ENCODE results near the gene GARIN6.
"Not testable (repeated sequence)": the region's sequence is repeated elsewhere in the genome, so short reads cannot be mapped to it uniquely, and the experiment has no call there.

GARIN6 gene

DNA sequence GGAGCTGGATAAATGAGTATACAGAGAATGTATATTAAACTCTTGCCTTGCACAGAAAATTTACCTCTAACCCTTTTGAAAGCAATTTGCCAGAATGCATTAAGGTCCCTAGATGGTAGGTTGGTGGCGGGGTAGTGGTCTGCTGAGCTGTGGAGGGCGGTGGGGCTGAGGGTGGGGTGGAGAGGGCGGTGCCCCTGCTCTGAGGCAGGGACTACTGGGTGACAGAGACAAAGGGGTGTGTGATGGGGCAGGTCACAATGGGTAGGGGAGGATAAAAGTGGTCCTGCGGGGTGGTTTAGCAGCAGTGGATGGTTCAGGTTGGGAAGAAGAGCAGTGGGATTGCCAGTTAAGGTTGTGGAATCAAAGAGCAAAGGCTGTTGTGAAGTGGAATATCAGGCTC lies at the start of gene GARIN6:
GARIN6 (plus strand) TSS at position 301 of the 400 bp plus-strand sequence. CDS start 422 bp downstream, outside the sequence.
- no peak within 1 kb of the TSS for H3K4me3 Mint-ChIP-seq
- H3K27ac Mint-ChIP-seq, result no peak within 1 kb of the TSS
- H3K36me3 Mint-ChIP-seq, result no peaks in the 10 kb centered on the region
- H3K9me3 Mint-ChIP-seq, result no peaks in the 10 kb centered on the region
- H3K4me1 Mint-ChIP-seq, result no peaks in the 10 kb centered on the region
- no peaks in the 10 kb centered on the region for H3K27me3 Mint-ChIP-seq

DNA sequence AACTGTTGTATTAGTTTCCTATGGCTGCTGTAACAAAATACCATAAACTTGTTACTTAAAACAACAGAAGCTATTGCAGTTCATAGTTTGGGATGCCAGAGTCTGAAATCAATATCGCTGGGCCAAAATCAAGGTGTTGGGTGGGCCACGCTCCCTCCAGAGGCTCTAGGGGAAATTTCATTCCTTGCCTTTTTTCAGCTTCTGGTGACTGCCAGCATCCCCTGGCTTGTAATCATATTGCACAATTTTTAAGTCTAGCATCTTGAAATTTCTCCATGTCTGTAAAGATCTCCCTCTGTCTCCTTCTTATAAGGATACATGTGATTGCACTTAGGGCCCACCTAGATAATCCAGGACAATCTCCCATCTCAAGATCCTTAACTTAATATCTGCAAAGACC lies 48.8 kb upstream of the GARIN6 start:
- Mint-ChIP-seq H3K36me3 (no peaks in the 10 kb centered on the region), H3K4me3 (no peak overlapping the region), H3K27me3 (no peaks in the 10 kb centered on the region), H3K27ac (no peak overlapping the region), H3K4me1 (no peaks in the 10 kb centered on the region), H3K9me3 (peaks cover 8% of the 10 kb centered on the region)

DNA sequence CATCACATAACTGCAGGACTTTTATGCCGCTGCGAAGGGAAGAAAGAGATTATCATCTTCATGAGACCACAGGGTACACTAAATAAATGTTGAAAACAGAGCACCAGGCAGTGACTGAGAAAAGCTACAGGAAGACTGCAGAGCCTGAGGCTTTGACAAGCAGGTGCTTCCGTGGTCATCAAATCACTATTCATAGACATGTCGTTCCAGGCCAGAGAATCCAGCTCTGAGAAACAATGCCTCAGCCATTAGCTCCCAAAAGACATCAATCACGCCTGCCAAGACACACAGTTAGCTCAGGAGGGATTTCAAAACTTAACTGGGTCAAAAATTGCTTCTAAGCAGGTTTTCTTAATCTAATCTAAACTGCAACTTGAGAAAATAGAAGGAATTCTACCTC lies 47.2 kb upstream of the GARIN6 start:
- Mint-ChIP-seq H3K27me3 (no peaks in the 10 kb centered on the region), H3K27ac (no peak overlapping the region), H3K9me3 (peaks cover 8% of the 10 kb centered on the region), H3K4me1 (no peaks in the 10 kb centered on the region), H3K36me3 (no peaks in the 10 kb centered on the region), H3K4me3 (no peak overlapping the region)

DNA sequence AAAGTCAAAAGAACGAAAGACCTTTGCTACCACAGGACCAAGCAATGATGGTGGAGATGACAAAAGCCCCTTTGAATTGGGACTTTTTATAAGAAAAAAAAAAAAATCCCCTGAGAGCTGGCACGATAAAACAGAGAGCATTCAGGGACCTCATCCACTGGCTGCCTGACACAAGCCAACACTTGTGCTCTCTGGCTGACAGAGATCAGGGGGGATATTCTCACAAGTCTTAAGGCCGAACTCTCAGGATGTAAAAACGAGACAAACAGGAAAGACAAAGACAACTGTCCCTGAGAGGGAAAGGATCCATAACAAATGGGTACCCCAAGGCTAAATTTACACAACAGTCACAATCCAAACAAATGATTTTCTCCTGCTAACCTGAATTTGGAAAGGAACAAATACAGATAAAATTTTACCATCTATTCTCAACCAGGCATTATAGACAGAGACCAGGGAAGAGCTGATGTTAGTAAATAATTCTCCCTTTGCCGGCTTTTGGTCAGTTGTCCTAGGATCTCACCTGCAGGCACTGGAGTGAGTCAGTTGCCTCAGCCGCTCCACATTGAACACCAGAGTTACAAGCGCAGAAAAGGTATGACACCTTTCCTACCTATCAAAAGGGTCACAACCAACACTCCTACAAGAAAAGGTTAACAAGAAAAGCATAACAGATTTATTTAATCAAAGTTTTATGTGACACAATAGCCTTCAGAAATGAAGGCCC lies 37.9 kb upstream of the GARIN6 start:
- H3K9me3 Mint-ChIP-seq, result no peaks in the 10 kb centered on the region
- no peaks in the 10 kb centered on the region for H3K4me1 Mint-ChIP-seq
- no peaks in the 10 kb centered on the region for H3K27me3 Mint-ChIP-seq
- H3K27ac Mint-ChIP-seq, result no peak overlapping the region
- H3K36me3 Mint-ChIP-seq, result no peaks in the 10 kb centered on the region
- no peak overlapping the region for H3K4me3 Mint-ChIP-seq

DNA sequence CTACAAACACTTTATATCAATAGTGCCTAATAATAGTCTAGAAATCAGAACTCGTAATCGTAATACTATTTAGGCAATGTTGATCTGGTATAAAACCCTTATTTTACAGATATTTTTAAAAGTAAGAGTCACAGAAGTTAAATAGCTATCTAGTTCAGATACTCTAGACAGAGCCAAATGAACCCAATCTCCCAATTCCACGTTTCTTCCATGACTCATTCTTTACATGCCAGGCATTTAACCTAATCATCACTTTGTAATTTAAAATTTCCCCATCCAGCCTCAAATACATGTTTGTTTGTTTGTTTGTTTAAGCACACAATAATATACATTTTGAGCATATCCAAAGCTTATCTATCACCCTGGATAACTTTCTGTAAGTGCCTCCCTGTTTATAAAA lies 36.4 kb upstream of the GARIN6 start:
- no peaks in the 10 kb centered on the region for H3K27me3 Mint-ChIP-seq
- H3K4me1 Mint-ChIP-seq, result no peaks in the 10 kb centered on the region

DNA sequence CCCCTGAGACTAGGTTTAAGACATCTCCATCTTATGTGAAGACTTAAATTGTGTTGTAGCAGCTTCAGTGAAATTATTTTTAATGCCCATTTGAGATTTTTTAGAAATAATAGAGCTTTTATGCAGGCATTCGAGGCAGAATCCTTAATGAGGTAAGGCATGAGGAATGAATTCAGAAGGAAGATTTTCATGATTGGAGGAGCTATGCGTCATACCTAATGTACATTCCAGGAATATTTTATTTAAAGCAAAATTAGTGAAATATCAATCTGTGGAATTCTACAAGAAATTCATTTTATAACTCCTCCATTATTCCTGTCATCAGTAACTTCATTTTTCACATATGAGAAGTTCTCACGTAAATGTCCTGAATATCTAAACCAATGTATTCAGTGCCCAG lies 36.0 kb upstream of the GARIN6 start:
- Mint-ChIP-seq H3K9me3 (no peaks in the 10 kb centered on the region), H3K4me3 (no peak overlapping the region), H3K36me3 (no peaks in the 10 kb centered on the region), H3K27me3 (no peaks in the 10 kb centered on the region), H3K4me1 (no peaks in the 10 kb centered on the region), H3K27ac (no peak overlapping the region)

More for the DNA sequence above, 36.4 kb upstream of the GARIN6 start:
- Mint-ChIP-seq H3K4me3 (no peak overlapping the region), H3K9me3 (no peaks in the 10 kb centered on the region), H3K36me3 (no peaks in the 10 kb centered on the region), H3K27ac (no peak overlapping the region)

DNA sequence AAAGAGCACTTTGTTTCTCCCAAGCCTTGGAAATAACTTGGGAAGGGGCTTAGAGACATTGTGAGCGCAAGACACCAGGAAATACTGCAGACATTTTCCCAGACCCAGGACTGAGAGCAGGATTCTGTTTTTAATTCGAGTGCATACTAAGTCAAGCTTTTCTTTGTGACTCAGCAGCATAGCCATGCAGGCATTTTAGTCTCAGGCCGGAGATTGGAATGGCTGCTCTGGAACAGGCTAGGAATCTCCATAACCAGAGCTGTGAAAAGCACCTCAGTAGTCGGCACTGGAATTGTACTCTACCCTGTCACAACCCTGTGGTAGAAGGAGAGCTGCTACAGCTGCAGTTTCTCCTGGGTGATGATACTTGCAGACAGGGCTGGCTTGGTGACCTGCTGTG lies 28.9 kb upstream of the GARIN6 start:
- no peaks in the 10 kb centered on the region for H3K27me3 Mint-ChIP-seq
- no peak overlapping the region for H3K4me3 Mint-ChIP-seq
- H3K27ac Mint-ChIP-seq, result no peak overlapping the region
- peaks cover 16% of the 10 kb centered on the region for H3K9me3 Mint-ChIP-seq
- no peaks in the 10 kb centered on the region for H3K36me3 Mint-ChIP-seq
- H3K4me1 Mint-ChIP-seq, result no peaks in the 10 kb centered on the region

DNA sequence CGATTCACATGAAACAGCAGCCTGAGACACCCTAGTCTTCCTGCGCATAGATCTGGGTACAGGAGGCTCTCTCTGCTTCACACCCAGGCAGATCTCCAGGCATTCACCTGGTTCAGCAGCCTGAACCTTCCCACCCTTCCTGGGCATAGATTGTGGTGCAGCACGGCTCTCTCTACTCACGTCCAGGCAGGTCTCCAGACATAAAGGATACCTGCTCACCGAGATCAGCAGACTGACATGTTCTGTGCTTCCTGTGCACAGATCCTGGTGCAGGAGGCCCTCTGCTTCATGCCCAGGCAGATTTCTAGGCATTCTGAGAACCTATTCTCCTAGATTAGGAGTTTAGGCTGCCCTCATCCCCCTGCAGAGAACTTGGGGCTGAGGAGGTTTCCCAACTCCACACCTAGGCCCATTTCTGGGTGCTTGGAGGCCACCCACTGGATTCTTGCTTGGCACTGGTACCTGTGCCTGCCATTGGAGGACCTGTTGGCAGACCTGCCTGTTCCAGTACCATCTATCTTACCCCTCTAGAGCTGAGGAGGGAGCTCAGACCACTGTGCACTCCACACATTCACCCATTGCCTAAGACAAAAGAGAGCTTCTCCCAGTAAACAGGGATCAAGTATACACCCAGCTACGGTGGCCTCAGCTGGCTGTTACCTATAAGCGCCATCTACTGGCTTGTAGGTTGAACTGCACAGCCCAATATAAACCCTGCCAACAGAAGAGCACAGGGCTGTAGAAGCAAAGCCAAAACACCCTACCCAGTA lies 28.0 kb upstream of the GARIN6 start:
- Mint-ChIP-seq H3K4me1 (no peaks in the 10 kb centered on the region), H3K27me3 (no peaks in the 10 kb centered on the region), H3K36me3 (no peaks in the 10 kb centered on the region), H3K9me3 (peaks cover 16% of the 10 kb centered on the region), H3K27ac (no peak overlapping the region), H3K4me3 (no peak overlapping the region)

DNA sequence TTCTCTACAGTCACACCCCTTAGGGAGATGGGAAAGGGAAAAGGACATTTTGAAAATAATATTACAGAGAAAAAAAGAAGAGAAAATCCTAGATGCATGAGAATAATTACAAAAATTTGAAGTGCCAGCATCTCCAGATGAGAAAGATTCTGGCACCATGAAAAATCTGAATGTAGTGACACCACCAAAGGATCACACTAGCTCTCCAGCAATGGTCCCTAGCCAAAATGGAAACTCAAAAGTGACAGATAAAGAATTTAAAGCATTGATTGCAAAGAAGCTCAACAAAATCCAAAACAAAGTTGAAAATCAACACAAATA lies 27.4 kb upstream of the GARIN6 start:
- Mint-ChIP-seq H3K27ac (no peak overlapping the region), H3K4me3 (no peak overlapping the region), H3K27me3 (no peaks in the 10 kb centered on the region), H3K4me1 (no peaks in the 10 kb centered on the region), H3K9me3 (peaks cover 16% of the 10 kb centered on the region), H3K36me3 (no peaks in the 10 kb centered on the region)

DNA sequence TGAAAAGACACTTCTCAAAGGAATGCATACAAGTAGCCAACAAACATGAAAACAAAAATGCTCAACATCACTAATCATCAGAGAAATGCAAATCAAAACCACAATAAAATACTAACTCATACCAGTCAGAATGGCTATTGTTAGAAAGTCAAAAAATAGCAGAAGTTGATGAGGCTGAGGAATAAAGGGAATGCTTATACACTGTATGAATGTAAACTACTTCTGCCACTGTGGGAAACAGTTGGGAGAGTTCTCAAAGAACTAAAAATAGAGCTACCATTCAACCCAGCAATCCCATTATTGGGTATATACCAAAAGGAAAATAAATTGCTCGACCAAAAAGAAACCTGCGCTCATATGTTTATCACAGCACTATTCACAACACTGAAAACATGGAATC lies 23.0 kb upstream of the GARIN6 start:
- H3K4me3 Mint-ChIP-seq, H3K27ac Mint-ChIP-seq, H3K36me3 Mint-ChIP-seq, H3K27me3 Mint-ChIP-seq, H3K4me1 Mint-ChIP-seq: not testable (repeated sequence)
- H3K9me3 Mint-ChIP-seq, result peaks cover 16% of the 10 kb centered on the region

DNA sequence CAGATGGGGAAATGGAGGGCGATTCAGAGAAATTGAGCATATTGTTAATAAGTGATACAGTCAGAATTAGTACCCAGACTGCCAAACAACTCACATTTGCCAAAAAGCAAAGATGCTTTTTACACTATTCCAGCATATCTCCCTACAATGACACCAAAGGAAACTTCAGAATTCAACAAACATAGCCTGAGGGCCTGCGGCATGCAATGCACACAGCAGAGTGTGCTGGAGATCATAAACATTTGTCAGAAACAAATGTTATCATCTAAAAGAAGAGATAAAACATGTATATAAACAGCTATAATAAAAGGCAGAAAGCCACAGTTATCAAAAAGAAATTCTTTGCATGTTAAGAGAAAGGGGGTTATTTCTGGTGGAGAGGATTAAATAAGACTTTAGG lies 20.1 kb upstream of the GARIN6 start:
- Mint-ChIP-seq H3K36me3 (no peaks in the 10 kb centered on the region), H3K27ac (no peak overlapping the region), H3K9me3 (no peaks in the 10 kb centered on the region), H3K27me3 (no peaks in the 10 kb centered on the region), H3K4me1 (no peaks in the 10 kb centered on the region), H3K4me3 (no peak overlapping the region)

DNA sequence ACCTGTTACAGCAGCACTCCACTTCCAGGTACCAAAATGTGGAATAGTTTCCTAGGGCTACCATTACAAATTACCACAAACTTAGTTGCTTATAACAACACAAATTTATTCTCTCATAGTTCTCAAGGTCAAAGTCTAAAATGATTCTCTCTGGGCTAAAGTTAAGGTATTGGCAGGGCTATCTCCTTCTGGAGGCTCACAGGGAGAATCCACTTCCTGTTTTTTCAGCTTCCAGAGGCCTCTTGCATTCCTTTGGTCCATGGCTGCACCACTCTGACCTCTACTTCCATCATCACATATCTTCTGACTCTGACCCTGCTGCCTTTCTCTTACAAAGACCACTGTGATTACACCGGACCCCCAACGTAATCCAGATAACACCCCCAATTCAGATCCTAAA lies 2.9 kb upstream of the GARIN6 start:
- Mint-ChIP-seq H3K36me3 (no peaks in the 10 kb centered on the region), H3K9me3 (no peaks in the 10 kb centered on the region), H3K27me3 (no peaks in the 10 kb centered on the region), H3K4me1 (no peaks in the 10 kb centered on the region), H3K27ac (no peak overlapping the region), H3K4me3 (no peak overlapping the region)

DNA sequence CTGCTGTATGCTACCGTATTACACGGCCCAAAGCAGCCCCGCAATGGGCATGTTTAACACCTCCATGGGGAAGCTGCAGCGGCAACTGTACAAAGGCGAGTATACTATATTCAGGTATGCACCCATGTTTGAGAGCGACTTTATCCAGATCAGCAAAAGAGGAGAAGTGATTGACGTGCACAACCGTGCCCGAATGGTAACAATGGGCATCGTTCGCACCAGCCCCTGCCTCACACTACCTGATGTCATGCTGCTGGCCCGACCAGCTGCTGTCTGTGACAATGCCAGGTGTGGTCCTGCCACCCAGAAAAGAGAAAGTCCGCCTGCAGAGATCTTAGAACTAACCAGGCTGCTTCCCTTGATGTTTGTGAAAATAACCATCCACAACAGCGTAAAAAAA lies 630 bp downstream of the GARIN6 start:
- Mint-ChIP-seq H3K27me3 (no peaks in the 10 kb centered on the region), H3K4me1 (no peaks in the 10 kb centered on the region), H3K36me3 (no peaks in the 10 kb centered on the region), H3K9me3 (no peaks in the 10 kb centered on the region), H3K27ac (no peak overlapping the region), H3K4me3 (no peak overlapping the region)

DNA sequence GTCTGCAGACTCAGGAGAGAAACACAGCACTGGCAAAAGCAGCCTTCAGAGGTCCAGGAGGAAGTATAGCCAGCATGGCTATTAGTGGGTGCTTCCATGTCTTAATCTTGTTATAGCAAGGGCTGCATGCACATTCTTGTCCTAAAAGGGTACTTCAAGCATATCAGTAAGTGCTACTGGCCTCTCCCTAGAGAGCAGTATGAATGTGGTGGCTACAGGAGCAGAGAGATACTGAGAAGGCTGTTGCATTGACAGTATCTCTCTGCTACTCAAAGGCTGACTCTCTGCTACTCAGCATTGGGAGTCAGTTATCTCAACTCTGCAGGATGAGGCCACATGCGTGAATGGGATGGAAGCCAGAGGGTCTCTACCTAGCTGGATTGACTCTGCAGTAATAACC lies 2.0 kb downstream of the GARIN6 start:
- H3K27me3 Mint-ChIP-seq, result no peaks in the 10 kb centered on the region
- H3K27ac Mint-ChIP-seq, result no peak overlapping the region
- H3K4me3 Mint-ChIP-seq, result no peak overlapping the region
- no peaks in the 10 kb centered on the region for H3K9me3 Mint-ChIP-seq
- no peaks in the 10 kb centered on the region for H3K36me3 Mint-ChIP-seq
- H3K4me1 Mint-ChIP-seq, result no peaks in the 10 kb centered on the region

DNA sequence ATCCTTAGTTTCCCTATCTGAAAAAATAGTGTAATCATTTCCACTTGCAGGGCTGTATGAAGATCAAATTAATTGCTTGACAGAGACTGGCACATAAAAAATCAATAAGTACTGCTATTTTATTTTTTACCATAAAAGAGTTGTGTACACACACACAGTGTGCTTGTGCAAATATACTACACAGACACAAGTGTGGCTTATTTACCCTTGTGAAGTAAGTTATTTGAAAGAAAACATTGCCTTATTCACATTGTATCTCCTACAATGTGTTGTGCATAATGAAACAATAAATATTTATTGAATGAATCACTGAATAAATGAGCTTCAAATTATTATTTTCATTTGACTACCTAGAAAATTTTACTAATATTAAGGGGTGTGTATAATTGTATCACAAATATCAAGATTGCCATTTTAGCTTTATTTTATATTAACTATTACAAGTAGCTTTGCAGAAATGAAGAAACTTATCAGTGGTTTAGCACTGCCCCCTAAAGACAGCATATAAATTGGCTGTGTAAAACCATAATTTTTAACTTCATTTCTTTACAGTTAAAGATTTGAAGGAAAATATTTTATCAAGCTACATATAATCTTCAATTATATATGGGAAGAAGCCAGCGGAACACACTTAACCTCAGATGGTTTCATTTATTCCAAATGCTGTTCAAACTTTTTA lies 11.3 kb downstream of the GARIN6 start:
- H3K4me1 Mint-ChIP-seq, result no peaks in the 10 kb centered on the region
- no peaks in the 10 kb centered on the region for H3K36me3 Mint-ChIP-seq
- no peak overlapping the region for H3K4me3 Mint-ChIP-seq
- no peak overlapping the region for H3K27ac Mint-ChIP-seq
- H3K27me3 Mint-ChIP-seq, result no peaks in the 10 kb centered on the region
- no peaks in the 10 kb centered on the region for H3K9me3 Mint-ChIP-seq

DNA sequence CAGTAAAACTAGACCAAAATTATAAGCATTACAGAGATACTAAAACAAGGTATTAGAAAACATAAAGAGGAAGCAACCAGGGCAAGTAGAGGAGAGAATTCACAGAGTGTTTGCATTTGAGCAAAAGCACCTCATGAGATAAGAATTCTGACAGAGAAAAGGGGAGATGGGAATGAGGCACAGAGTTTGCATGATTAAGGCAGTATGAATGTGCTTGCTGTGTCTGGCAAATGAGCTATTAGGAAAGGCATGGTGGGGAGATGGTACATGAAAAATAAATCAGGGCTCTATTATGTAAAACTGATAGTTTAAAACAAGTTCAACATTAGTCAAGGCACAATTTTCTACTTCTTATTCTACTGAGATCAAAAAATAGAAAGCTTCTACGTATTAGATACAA lies 23.1 kb downstream of the GARIN6 start:
- Mint-ChIP-seq H3K27me3 (no peaks in the 10 kb centered on the region), H3K27ac (no peak overlapping the region), H3K4me1 (no peaks in the 10 kb centered on the region), H3K9me3 (peaks cover 6% of the 10 kb centered on the region), H3K4me3 (no peak overlapping the region), H3K36me3 (no peaks in the 10 kb centered on the region)

All from activated naive CD4-positive, alpha-beta T cell treated with anti-CD3 and anti-CD28 coated beads, Interleukin-2, amount 50 U/mL, for 24 hours (primary cell).